ENCODE data around the gene SIRPA.
"Not testable (repeated sequence)": the region's sequence is repeated elsewhere in the genome, so short reads cannot be mapped to it uniquely, and the experiment has no call there.

SIRPA gene

DNA sequence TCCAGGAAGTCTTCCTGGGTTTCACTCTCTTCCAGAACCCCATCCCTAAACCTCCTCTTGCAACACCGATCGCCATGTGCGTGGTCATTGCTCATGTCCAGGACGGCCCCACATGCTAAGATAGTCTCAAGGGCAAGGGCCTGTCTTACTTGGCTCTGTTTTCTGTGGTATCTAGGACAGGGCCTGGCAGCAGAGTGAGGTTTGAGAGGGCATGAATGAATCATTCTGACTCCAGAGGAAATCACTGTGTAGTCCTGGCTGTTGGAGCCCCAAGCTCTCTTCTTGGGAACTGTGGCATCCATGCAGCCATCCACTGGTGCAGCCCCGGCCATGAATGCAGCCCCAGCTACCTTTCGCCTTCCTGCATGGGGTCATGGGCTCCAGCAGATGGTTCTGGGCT is 12.4 kb downstream of the SIRPA start:
- DNase-seq (ENCODE audit: low read depth) = no peak

GRCh38 chr20:1908191-1908590 is 13.0 kb downstream of the SIRPA start:
- DNase-seq (ENCODE audit: low read depth) = no peak

GRCh38 chr20:1909097-1909496 is 13.9 kb downstream of the SIRPA start:
- no peak for DNase-seq (ENCODE audit: low read depth)

DNA sequence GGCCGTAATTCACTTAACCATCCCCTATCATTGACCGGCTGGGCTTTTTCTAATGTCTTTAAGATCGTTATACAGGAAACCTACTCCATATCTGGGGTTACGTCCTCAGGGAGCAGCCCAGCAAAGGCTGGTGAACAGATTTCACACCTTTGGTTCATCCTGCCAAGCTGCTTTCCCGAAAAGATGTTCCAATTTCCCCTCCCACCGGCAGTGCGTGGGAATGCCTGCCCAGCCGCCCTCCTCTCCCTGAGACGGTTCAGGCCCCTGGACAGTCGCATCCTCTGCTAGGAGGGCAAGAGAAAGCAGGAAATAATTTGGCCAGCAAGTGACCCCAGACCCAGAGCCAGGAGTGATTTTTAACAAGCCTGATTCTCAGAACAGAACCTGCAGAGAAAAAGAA is 16.3 kb downstream of the SIRPA start:
- no peak for DNase-seq (ENCODE audit: low read depth)

DNA sequence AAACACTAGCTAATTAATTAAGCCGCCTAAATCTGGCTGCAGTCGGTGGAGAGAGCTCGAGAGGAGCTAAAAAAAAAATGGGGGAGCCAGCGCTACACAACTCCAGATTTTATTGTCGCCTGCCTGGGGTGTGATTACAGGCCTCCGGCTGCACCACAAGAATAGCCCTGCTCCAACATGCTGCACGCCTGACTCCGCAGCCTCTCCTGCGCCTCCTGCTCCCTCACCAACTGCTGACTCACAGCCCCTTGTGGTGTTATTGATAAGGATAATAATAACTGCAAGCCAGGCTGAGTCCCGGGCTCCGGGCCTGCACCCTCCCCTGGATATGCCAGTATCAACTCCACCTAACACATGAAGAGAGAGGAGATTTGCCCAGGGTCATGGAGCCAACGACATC is 16.8 kb downstream of the SIRPA start:
- DNase-seq (ENCODE audit: low read depth) = no peak

DNA sequence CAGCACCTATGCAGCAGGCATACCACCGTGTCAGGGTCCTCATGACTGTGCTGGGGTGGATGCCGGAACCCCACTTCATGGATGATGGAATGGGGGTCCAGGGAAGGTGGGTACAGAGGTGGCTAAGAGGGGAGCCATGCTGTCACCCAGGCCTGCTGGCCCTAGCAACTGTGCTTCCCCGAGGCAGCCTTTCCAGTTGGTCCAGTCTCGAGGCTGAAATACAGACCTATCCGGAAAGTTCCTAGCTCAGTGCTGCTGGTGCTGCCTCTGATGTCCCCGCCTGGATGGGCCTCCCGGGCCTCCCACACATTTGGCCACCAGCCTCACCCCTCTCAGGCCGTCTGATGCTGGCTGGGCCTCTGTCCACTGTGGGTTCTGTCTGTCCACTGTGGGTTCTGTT is 17.4 kb downstream of the SIRPA start:
- DNase-seq (ENCODE audit: low read depth) = no peak

DNA sequence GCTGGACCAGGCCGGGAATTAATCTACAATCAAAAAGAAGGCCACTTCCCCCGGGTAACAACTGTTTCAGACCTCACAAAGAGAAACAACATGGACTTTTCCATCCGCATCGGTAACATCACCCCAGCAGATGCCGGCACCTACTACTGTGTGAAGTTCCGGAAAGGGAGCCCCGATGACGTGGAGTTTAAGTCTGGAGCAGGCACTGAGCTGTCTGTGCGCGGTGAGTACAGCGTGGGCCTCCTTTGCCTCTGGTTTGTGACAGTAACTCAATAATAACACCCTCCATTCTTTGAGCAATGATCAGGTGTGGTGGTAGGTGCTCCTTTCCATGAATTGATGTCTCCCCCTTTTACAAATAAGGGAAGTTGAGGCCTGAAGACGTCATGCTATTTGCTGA is 20.0 kb downstream of the SIRPA start:
- not testable (repeated sequence) for DNase-seq (ENCODE audit: low read depth)

GRCh38 chr20:1915725-1916124 is 20.5 kb downstream of the SIRPA start:
- no peak for DNase-seq (ENCODE audit: low read depth)

GRCh38 chr20:1917786-1918185 is 22.6 kb downstream of the SIRPA start:
- DNase-seq (ENCODE audit: low read depth) = no peak

DNA sequence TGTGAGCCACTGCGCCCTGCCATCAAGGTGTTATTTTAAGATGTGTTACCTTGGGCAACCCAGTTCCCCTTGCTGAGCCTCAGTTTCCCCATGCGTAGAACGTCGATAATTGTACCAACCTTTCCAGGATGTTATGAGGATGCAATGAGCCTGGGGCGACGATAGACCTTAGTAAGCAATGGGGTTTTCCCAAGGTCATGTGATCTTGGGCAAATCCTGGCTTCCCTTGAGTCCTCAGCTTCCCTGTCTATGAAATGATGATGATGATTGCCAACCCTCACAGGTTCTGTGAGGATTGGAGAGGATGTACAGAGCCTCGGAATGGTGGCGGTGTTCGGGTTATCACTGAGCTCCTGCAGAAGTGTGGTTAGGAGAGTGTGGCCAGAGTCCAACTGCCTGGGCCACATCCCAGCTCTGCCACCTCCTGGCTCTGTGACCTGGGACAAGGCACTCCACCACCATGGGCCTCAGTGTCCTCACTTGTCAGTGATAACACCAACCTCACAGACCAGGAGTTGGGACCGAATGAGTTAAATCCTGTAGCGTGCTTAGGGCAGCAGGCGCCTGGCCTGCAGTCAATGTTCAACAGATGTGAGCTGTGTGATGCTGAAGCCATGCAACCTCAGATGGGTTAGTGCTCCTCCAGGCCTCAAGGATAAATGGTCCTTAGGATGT is 23.4 kb downstream of the SIRPA start:
- no peak for DNase-seq (ENCODE audit: low read depth)

DNA sequence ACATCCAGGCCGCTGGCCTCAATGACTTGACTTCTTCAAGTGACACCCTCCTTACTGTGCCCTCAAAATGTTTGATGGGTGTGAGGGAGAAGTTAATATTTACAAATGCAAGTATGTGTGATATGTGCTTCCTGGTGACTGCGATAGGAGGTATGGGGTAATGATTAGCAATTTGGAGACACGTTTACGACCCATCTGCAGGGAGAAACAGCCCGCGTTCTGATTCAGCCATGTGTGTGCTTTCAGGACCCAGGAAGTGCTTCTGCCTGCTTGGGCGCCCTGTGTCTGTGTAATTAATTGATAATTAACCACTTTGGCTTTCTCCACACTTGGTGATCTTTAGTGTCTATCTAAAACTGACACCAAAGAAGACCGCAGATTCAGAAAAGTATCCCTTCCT is 25.0 kb downstream of the SIRPA start:
- no peak for DNase-seq (ENCODE audit: low read depth)

GRCh38 chr20:1920826-1921225 is 25.6 kb downstream of the SIRPA start:
- DNase-seq (ENCODE audit: low read depth) = no peak

DNA sequence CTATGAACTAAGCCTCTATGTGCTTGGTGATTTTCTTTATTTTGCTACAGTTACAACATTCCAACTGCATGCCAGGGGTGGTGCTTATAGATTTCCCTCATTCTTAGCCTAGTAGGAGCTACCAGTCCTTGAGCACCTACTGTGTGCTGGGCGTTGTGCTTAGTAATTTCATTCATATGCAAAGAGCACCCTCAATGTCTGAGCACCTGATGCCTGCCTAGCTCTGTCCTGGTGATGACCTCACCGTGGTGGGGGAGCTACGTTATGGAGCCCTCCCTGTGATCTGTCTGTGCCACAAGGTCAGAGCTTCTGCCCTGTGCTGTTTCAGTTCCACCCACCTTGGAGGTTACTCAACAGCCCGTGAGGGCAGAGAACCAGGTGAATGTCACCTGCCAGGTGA is 26.8 kb downstream of the SIRPA start:
- DNase-seq (ENCODE audit: low read depth) = not testable (repeated sequence)

DNA sequence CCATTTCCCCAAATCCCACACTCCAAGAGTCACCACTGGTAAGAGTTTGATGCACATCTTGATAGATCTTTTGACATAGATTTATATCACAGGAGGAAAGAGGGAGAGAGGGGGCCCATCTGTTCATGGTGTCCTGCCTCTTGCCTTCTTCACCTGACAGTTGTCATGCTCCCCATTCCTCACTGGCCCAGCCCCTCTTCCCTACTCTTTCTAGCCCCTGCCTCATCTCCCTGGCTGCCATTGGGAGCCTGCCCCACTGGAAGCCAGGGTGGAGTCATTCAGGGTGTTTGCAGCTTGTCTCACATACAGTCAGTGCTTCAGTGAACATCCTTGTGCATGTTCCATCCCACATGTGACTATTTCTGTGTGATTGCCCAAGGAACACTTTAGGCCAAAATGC is 27.6 kb downstream of the SIRPA start:
- DNase-seq (ENCODE audit: low read depth) = no peak

DNA sequence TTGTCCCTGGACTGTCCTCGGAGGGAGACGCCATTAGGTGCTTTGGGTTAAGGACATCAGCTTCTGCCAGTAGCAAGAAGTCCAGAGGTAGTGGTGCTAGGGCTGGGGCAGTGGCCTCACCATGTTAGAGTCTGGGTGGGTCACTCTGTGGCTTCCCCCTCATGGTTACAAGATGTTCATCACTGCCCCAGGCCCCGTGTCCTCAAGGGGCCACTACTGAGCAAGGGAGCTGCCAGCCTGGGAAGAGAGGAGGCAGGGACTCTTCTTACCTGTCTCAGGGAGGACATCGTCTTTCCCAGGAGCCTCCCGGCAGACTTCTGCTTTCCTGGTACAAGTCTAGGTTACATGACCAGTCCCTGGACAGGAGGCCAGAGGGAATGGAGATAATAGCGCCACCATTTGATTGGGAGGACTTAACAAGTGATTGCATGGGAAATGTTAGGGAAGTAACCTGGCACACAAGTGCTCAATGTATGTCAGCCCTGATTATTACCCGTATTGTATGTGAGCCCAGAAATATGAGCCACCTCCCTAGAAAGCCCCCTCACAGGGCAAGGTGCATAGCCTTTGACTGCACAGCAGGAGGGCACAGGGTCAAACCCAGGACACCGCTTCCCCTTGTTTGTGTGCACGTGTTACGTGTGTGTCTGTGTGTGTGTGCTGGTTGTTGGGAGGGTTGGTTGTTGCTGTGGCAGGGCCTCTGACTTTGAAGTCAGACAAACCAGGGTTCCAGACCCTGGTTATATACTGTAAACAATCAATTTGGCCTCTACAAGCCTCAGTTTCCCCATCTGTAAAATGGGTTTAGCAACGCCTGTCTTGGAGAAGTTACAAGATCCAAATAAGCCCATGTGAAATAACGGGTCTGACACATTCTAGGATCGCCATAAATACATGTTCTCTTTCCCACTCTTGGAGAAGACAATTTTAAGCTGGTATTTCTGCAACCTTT is 30.0 kb downstream of the SIRPA start:
- no peak for DNase-seq (ENCODE audit: low read depth)

- DNase-seq (ENCODE audit: low read depth) = no peak
These were observed 31.0 kb downstream of the SIRPA start for GRCh38 chr20:1926237-1926636.

DNA sequence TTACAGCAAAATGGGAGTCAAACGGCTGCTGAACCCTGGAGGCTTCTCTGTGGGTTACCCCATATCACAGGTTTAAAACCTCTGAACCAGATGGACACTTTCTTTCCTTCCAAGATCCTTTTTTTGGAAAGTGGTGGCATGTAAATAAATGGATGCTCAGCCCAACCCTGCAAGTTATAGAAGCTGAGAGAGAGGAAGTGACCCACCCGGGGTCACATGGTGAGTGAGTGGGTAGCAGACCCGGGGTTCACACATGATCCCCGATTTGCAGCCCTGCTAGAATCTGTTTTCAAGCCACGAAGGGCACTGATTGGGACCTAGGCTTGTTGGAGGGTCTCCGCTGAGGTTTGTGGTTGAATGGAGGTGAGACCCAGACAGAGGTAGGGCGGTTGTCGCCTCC is 32.0 kb downstream of the SIRPA start:
- DNase-seq (ENCODE audit: low read depth) = no peak

GRCh38 chr20:1928154-1928553 is 32.9 kb downstream of the SIRPA start:
- no peak for DNase-seq (ENCODE audit: low read depth)

GRCh38 chr20:1928782-1929181 is 33.6 kb downstream of the SIRPA start:
- DNase-seq (ENCODE audit: low read depth) = no peak

DNA sequence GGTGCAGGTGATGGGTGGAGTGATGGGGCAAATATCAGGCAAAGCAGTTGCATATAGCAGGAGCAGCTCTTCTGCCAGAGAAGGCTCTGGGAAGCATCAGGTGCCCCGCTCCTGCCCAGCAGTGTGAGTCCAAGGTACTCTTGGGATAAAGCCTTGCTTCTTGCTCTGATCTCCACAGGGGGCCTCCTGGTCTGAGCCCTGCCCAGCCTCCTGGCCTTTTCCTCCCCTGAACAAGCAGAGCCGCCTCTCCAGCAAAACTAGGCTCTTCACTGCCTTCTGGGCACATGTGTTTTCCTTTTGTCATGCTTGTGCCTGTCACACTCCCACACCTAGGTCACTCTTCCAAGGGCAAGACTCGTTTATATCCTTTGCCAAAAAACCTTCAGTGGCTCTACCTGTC is 34.3 kb downstream of the SIRPA start:
- no peak for DNase-seq (ENCODE audit: low read depth)

- no peak for DNase-seq (ENCODE audit: low read depth)
These were observed 35.0 kb downstream of the SIRPA start for GRCh38 chr20:1930165-1930564.

DNA sequence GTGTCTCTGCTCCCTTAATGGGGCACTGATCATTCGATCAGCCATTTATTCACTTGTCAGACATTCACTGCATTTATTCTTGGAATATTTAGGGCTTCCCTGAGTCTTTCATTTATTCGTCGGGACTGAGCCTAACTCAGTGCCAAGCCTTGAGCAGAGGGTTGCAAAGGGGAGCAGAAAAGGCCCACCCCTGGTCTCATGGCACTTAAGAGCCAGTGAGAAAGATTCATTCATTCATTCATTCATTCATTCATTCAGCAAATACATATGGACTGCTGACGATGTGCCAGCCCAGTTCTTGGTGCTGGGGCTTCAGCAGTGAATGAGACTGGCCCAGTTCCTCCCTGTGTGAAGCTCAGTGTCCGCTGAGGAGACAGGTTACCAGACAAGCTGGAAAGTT is 36.6 kb downstream of the SIRPA start:
- no peak for DNase-seq (ENCODE audit: low read depth)

- DNase-seq (ENCODE audit: low read depth) = no peak
These were observed 37.8 kb downstream of the SIRPA start for GRCh38 chr20:1932971-1933370.

DNA sequence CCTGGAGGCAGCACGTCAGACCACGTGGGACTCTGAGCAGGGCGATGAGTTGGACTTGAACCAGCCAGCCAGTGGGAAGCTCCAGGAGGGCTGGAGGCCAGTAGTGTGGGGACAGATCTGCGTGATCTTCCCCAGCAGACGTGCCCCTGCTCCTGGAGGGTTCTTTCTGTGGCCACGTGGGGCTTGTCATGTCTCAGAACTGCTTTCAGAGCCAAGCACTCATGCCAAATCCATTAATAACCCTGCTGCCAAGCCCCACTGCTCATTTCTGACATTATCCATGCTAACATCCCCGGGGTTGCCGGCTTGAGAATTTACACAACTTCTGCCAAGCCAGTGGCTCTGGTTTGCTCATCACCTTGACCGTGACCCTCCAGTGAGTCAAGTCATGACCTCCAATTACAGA is 38.3 kb downstream of the SIRPA start:
- no peak for DNase-seq (ENCODE audit: low read depth)
